HG02840 (cell line): ENCODE measurements around the gene PCSK5.
"Not testable (repeated sequence)": the region's sequence is repeated elsewhere in the genome, so short reads cannot be mapped to it uniquely, and the experiment has no call there.

Source experiments
- ATAC-seq: cut with Tn5 transposase; IDR thresholded peaks from one replicate; pipeline ENCODE4 v1.9.1; 2021; ENCODE audit warnings: mild to moderate bottlenecking, moderate library complexity, moderate number of reproducible peaks; ENCODE audit not compliant: unreplicated experiment, low FRiP score

PCSK5 gene

DNA sequence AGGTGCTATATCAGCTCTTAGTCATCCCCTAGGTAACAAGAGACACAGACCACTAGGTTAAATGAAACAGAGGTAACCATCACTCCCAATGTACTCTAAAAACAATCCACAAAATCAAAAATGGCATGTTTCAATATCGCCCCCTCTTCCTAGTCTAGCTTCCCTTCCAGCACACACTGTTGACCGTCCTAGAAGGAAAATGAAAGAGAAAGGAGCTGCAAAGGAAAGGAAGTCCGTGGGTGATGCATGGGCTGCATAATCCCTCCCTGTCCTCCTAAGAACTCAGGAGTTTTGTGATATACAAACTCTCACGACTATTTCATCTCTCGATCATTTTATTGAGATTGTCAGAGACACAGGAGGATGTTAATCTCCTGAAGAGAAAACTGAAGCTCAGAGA, 402.2 kb downstream of the PCSK5 start:
- no peak for ATAC-seq

DNA sequence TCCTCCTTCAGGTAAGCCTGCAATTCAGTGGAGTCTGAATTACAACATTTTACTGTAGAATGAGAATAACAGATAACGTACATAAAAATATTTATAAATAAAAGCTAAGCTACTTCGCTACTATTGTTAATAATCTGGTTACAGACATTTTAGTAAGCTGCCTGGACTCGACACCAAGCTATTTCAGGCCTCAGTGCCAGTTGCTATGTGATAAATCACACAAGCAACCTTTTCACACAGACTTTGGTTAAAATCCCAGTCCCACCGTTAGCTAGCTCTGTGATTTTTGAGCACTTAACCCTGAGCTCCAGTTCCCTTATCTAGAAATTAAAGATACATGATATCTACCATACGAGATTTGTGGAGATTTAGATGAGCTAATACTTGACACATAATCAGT, 403.8 kb downstream of the PCSK5 start:
- no peak for ATAC-seq

DNA sequence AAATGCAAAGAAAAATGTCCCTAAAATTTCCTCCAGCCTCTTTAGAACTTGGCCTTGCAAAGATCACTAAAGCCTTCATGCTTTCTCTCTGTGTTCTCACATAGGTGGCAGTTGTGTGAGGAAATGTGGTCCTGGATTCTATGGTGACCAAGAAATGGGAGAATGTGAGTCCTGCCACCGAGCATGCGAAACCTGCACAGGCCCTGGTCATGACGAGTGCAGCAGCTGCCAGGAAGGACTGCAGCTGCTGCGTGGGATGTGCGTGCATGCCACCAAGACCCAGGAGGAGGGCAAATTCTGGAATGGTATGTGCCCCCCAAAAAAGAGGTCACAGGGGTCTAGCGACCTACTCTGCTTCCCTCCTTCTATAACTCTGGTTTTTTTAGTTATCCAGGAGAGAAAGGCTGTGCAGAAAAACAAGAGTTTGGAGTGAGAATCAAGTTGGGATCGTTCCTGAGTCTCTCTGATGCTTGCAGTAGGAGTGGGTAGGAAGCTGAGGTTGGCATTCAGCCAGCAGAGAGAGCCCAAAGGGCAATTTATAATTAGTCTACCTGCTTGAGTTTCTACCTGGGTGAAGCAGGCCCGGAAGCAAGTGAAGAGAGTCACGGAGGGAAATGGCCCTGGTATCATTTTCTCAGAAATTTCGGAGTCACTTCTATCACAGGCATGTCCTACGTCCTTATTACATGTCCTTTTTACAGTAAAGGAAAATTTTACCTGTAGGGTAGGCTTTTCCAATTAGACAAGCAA, 406.3 kb downstream of the PCSK5 start:
- no peak for ATAC-seq

DNA sequence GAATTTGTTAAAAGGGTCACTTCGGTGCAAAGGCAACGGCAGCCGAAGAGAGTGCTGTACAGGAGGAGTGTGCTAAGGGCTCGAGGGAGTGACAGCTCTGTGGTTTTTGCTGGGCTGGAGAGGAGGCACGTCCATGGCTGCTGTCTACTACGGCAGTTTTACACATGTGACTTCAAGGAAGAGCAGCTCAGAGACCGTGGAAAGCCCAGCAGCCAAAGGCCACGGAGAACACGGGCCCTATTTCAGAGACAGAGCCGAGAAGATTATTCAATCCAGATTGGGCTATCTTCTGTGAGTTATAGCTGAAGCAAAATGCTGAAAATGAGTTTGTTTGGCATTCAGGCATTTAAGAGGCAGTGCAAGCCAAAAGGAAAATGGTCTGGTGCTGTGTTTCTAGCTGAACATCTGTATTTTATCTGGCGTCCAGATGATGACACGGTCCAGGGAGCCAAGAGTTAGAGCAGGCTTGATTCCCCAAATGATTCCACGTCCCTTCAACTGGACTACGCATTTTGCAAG, 407.3 kb downstream of the PCSK5 start:
- ATAC-seq, result no peak

DNA sequence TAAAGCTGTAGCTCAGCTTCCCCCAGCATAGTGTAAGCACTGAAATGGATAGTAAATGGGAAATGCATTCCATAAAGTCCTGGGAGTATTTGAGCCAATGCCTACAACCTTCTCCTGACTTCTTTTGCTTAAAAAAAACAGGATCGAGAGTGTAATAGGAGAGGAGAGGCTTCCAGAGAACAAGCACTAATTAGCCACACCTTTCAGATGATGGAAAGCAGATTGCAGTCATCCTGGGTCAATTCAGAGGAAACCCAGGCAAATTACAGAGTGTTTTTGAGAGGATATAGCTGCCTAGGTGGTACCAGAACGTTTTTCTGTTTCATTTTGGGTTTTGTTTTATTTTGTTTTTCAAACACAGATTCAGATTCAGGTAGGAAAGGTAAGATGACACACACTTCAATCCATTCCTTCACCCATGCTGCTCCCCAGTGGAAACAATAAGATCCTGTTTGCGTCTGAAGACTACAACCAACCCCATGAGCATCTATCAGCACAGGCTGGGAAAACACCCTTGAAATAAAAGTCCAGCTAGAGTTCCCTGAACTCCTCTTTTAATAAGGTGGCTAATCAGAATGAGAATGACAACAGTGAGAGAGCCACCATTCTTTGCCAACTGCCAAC, 408.2 kb downstream of the PCSK5 start:
- no peak for ATAC-seq

DNA sequence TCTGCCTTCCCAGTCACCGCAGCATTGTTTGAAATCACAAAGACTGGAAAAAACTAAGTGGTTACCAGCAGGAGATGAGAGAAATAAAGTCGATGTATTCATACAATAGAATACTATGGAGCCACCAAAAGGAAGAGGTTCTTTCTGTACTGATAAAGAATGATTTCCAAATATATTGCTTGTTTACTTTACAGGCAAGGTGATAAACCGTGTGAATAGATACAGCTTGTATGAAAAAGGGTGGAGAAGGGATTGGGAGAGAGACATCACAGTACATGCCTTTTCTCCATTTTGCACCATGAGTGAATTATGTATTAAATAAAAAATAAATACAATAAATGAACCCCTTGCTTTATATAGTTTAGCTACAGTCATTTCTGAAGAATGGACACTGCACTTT, 412.1 kb downstream of the PCSK5 start:
- ATAC-seq, result no peak

DNA sequence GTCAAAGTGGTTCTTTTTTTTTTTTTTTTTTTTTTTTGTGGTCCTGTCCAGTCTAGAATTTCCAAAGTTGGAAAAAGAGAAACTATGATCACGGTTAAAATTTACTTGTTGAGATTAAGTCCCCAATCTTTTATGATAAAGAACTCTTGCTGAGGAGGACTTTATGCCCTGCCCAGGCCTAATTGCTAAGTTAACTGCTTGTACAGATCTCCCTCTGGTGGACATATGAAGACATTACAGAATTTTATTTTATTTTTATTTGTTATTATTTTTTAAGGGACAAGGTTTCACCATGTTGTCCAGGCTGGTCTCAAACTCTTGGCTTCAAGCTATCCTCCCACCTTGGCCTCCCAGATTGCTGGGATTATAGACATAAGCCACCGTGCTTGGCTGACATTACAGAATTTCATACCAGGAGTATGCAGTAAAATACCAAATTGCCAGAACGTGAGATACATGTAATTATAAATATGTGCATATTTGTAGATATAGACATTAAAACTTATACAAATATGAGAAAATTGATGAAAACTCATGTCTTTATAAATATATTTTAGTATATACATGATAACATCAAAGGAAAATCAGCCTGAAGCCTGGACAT, 412.6 kb downstream of the PCSK5 start:
- no peak for ATAC-seq

DNA sequence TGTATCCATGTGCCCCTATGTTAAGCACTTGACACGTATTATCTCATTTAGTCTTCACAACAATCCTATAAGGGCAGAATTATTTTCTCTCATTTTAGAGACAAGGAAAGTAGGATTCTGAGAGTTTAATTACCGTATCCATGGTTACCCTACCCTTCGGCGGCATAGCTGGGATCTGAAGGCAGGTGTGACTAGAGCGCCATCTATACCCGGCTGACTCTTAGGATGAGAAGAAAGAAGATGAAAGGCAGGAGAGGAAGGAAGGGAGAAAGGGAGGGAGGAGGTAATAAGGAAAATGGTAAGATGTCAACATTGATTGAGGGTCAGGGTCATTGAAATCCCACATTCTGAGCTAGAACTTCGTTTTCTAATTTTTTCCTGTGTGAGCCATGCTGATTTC, 416.6 kb downstream of the PCSK5 start:
- not testable (repeated sequence) for ATAC-seq

DNA sequence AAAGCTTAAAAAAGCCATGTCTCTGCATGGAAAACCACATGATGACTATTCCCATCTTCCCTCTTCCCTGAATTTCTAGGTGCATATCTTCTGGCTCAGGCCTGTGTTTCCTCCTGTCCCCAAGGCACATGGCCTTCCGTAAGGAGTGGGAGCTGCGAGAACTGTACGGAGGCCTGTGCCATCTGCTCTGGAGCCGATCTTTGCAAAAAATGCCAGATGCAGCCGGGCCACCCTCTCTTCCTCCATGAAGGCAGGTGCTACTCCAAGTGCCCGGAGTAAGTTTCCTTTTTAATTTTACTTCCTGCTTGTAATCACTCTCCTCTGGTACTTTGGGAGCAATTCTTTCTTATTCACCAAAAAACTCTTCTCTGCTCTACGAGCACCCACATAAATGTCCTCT, 420.1 kb downstream of the PCSK5 start:
- no peak for ATAC-seq

DNA sequence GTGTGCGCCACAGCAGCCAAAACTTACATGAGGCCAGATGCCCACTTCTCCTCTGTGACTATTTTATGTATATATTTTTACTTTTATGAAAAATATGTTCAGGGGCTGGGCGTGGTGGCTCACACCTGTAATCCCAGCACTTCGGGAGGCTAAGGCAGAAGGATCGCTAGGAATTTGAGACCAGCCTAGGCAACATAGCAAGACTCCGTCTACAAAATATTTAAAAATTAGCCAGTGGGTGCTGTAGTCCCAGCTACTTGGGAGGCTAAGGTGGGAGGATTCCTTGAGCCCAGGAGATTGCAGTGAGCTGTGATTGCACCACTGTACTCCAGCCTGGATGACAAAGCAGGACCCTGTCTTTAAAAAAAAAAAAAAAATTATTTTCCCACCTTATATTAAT, 420.5 kb downstream of the PCSK5 start:
- ATAC-seq, result no peak

DNA sequence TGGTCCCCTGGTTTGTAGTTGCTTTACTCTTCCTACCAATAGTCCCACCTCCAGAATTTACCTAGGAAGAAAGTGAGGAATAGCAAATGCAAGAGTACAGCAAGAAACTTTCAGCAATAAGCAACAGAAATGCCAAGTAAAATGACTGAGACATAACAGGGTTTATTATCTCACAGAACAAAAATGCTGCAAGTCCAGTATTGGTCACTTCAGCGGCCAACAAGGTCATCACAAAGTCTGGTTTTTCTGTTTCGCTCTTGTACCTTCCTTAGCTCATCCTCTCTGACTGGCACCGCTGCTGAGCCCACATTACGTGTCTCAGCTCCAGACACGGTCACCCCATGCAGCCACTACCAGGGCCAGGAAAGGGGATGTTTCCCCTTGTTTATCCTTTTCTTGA, 421.1 kb downstream of the PCSK5 start:
- ATAC-seq, result no peak

DNA sequence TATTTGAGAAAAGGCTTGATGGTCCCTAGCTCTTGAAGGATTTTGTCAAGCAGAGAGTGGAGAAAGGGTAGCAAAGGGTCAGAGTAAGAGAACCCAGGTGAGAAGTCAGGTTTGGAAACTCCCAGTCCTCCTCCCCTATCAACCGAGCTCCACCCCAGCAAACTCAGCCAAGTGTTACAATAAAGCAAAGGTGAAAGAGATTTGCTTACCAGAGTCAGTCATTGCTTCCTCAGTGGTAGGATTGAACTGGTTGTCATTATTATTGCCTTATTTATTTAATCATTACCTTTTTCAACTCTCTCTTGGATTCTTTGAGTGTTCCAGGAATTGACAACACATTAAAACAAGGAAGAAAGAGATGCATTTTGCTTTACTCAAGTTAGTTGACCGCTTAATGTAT, 423.3 kb downstream of the PCSK5 start:
- no peak for ATAC-seq

DNA sequence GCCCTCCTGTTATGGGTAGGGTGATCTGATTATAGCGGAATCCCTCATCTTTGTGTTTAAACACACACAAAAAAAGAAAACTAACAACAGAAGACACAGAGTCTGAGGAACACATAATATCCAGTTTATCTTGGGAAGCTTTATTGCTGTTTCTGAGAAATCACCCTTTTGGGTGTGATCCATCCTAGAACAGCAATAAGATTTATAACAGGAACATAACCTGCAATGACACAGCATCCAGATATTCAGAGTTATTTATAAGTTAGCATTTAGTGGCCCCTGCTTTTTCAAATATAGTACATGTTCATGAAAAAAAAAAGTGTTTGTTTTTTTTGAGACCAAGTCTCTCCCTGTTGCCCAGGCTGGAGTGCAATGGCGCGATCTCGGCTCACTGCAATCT, 423.8 kb downstream of the PCSK5 start:
- no peak for ATAC-seq

DNA sequence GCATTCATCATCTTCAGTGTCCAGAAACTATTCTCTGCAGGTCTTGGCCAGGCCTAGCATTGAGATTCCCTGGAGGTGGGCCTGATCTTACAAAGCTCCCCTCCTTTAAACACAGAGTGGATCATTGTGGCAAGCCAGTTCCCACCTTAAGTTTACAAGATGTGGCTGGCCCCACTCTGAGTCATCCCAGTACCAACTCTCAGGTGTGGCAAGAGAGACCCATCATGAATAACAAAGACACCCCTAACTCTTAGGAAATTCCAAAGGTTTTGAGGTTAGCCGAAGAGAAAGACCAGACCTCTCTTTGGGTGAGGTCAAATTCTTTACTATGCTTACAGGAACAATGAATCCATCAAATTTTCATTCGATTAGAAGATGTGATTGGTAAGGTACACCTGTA, 425.6 kb downstream of the PCSK5 start:
- ATAC-seq, result no peak

DNA sequence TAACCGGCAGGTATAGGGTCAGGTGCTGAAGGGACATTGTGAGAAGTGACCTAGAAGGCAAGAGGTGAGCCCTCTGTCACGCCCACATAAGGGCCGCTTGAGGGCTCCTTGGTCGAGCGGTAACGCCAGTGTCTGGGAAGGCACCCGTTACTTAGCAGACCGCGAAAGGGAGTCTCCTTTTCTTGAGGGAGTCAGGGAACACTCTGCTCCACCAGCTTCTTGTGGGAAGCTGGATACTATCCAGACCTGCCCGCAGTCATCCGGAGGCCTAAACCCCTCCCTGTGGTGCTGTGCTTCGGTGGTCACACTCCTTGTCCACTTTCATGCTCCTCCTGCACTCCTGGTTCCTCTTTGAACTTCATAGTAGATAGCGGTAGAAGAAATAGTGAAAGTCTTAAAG, 429.0 kb downstream of the PCSK5 start:
- not testable (repeated sequence) for ATAC-seq

DNA sequence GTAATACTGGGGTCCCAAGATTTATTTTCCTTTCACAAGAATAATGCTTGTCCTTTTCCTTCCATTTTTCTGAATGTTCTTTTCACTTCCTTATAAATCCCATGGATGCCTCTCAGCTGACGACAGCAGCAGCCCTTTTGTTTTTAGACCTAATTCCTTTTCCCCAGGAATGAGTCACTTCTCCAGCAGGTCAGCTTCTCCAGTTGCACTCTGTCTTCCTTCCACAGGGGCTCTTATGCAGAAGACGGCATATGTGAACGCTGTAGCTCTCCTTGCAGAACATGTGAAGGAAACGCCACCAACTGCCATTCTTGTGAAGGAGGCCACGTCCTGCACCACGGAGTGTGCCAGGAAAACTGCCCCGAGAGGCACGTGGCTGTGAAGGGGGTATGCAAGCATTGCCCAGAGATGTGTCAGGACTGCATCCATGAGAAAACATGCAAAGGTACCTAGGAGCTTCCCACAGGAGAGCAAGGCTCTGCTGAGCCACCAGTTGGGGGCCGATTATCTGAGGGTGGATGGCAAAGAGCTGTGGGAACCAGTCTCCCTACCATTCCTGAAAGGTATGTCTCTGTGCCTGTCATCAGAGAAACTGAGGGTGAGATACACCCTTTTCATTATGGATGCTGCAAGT, 430.8 kb downstream of the PCSK5 start:
- ATAC-seq, result no peak

DNA sequence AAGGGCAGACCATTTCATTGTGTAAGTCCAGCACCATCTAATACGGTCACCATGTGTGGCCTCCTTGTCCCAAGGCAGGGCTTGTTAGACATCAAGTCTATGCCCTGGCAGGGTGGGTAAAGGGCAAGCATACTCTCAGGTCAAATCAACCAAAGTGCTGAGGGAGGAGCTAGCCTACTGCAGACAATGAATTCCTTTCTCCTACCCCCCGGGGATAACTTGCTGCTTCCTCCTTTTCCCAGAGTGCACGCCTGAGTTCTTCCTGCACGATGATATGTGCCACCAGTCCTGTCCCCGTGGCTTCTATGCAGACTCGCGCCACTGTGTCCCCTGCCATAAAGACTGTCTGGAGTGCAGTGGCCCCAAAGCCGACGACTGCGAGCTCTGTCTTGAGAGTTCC, 432.3 kb downstream of the PCSK5 start:
- no peak for ATAC-seq

DNA sequence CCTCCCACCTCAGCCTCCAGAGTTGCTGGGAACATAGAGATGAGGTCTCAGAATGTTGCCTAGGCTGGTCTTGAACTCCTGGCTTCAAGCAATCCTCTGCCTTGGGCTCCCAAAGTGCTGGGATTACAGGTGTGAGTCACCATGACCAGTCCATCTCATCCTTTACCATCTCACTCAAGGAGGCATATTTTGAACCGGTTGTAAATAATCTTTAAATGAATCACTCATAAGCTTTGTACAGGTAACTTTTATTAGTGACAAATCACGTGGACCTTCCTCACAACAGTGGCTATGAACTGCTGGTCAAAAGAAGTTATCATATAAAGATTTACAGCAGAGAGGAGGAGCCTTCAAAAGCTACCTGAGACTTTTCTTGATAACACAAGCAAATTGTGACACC, 433.0 kb downstream of the PCSK5 start:
- no peak for ATAC-seq

DNA sequence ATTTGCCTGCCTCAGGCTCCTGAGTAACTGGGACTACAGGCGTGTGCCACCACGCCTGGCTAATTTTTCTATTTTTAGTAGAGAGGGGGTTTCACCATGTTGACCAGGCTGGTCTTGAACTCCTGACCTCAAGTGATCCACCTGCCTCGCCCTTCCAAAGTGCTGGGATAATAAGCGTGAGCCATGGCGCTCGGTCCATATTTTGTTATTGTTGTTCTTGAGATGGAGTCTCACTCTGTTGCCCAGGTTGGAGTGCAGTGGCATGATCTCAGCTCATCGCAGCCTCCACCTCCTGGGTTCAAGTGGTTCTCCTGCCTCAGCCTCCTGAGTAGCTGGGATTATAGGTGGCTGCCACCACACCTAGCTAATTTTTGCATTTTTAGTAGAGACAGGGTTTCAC, 433.6 kb downstream of the PCSK5 start:
- not testable (repeated sequence) for ATAC-seq

DNA sequence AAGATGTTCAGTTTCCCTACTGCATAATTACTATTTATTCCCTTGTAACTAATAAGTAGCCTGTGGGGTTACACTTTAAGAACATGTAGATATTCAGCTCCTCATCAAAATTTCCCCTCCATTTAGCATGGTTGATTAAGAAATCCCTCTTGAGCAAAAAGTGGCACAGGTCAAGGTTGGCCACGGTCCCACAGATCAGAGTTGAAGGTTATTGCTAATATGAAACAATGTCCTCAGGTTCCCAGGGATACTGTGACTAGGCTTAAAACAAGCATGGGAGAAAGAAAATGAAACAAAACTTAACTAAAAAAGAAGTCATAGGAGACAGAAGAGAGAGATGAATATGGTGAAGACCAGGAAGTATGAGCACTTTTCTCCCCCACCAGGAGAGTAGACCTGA, 439.6 kb downstream of the PCSK5 start:
- no peak for ATAC-seq

DNA sequence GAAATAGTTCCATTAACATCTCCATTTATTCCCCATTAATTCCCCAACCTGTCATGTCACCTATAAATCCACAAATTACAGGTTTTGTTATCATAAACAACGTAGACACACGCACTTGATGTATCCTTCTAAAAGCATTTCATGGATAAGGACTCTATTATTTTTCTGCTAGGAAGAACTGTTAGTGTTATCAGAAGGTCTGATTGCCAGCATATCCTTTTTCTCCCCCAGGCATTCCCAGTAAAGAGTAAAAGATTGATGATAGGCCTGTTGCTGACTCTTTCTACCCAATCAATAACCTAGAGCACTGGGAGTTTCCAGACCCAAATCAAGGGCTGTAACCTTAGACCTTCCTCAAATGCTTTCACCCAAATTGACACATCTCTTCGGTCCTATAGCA, 442.9 kb downstream of the PCSK5 start:
- ATAC-seq, result no peak
